ENCODE results near the gene CFHR2.
"Not testable (repeated sequence)": the region's sequence is repeated elsewhere in the genome, so short reads cannot be mapped to it uniquely, and the experiment has no call there.

CFHR2 gene

GRCh38 chr1:196960854-196961253 lies 17.3 kb downstream of the CFHR2 start:
- H3K36me3 ChIP-seq (ENCODE audit: control insufficient read depth, insufficient read depth, low read length), result no peaks in the 10 kb centered on the region
- H3K4me1 ChIP-seq (ENCODE audit: control insufficient read depth, insufficient read depth, low read length), result no peaks in the 10 kb centered on the region
- H3K27ac ChIP-seq (ENCODE audit: low read depth, low read length), result no peak overlapping the region
- H3K27me3 ChIP-seq (ENCODE audit: control insufficient read depth, insufficient read depth, low read length), result no peaks in the 10 kb centered on the region
- no peak overlapping the region for H3K9ac ChIP-seq (ENCODE audit: low read length)
- no peak overlapping the region for H3K4me3 ChIP-seq (ENCODE audit: low read length)

- H3K27me3 ChIP-seq (ENCODE audit: control insufficient read depth, insufficient read depth, low read length), result no peaks in the 10 kb centered on the region
- H3K4me3 ChIP-seq (ENCODE audit: low read length), result no peak overlapping the region
- no peaks in the 10 kb centered on the region for H3K4me1 ChIP-seq (ENCODE audit: control insufficient read depth, insufficient read depth, low read length)
- no peaks in the 10 kb centered on the region for H3K36me3 ChIP-seq (ENCODE audit: control insufficient read depth, insufficient read depth, low read length)
- no peak overlapping the region for H3K9ac ChIP-seq (ENCODE audit: low read length)
- H3K27ac ChIP-seq (ENCODE audit: low read depth, low read length), result no peak overlapping the region
Measured at GRCh38 chr1:196970182-196970581, 26.6 kb downstream of the CFHR2 start.

GRCh38 chr1:196976278-196976677 lies 32.7 kb downstream of the CFHR2 start:
- Histone ChIP-seq H3K36me3 (ENCODE audit: control insufficient read depth, insufficient read depth, low read length) (no peaks in the 10 kb centered on the region), H3K27ac (ENCODE audit: low read depth, low read length) (no peak overlapping the region), H3K4me3 (ENCODE audit: low read length) (no peak overlapping the region), H3K27me3 (ENCODE audit: control insufficient read depth, insufficient read depth, low read length) (no peaks in the 10 kb centered on the region), H3K4me1 (ENCODE audit: control insufficient read depth, insufficient read depth, low read length) (no peaks in the 10 kb centered on the region), H3K9ac (ENCODE audit: low read length) (no peak overlapping the region)

- H3K36me3 ChIP-seq (ENCODE audit: control insufficient read depth, insufficient read depth, low read length), result no peaks in the 10 kb centered on the region
- H3K4me3 ChIP-seq (ENCODE audit: low read length), result no peak within 1 kb of the TSS
- H3K4me1 ChIP-seq (ENCODE audit: control insufficient read depth, insufficient read depth, low read length), result no peaks in the 10 kb centered on the region
- H3K27me3 ChIP-seq (ENCODE audit: control insufficient read depth, insufficient read depth, low read length), result no peaks in the 10 kb centered on the region
- H3K9ac ChIP-seq (ENCODE audit: low read length), result no peak within 1 kb of the TSS
- no peak within 1 kb of the TSS for H3K27ac ChIP-seq (ENCODE audit: low read depth, low read length)
Measured at GRCh38 chr1:196977278-196977677, 33.7 kb downstream of the CFHR2 start, which contains the start of gene CFHR5. CFHR5 (plus strand) TSS chr1:196977556; CDS start chr1:196977665, 109 bp downstream.

- Histone ChIP-seq H3K9ac (ENCODE audit: low read length) (no peak overlapping the region), H3K27me3 (ENCODE audit: control insufficient read depth, insufficient read depth, low read length) (no peaks in the 10 kb centered on the region), H3K4me3 (ENCODE audit: low read length) (no peak overlapping the region), H3K36me3 (ENCODE audit: control insufficient read depth, insufficient read depth, low read length) (no peaks in the 10 kb centered on the region), H3K27ac (ENCODE audit: low read depth, low read length) (no peak overlapping the region), H3K4me1 (ENCODE audit: control insufficient read depth, insufficient read depth, low read length) (no peaks in the 10 kb centered on the region)
Measured at GRCh38 chr1:196980859-196981258, 37.3 kb downstream of the CFHR2 start.

- not testable (repeated sequence) for H3K27ac ChIP-seq (ENCODE audit: low read depth, low read length); H3K36me3 ChIP-seq (ENCODE audit: control insufficient read depth, insufficient read depth, low read length); H3K4me3 ChIP-seq (ENCODE audit: low read length); H3K4me1 ChIP-seq (ENCODE audit: control insufficient read depth, insufficient read depth, low read length); H3K27me3 ChIP-seq (ENCODE audit: control insufficient read depth, insufficient read depth, low read length); H3K9ac ChIP-seq (ENCODE audit: low read length)
Measured at GRCh38 chr1:196982247-196982646, 38.7 kb downstream of the CFHR2 start.

- not testable (repeated sequence) for H3K27me3 ChIP-seq (ENCODE audit: control insufficient read depth, insufficient read depth, low read length); H3K4me3 ChIP-seq (ENCODE audit: low read length); H3K27ac ChIP-seq (ENCODE audit: low read depth, low read length); H3K4me1 ChIP-seq (ENCODE audit: control insufficient read depth, insufficient read depth, low read length); H3K9ac ChIP-seq (ENCODE audit: low read length); H3K36me3 ChIP-seq (ENCODE audit: control insufficient read depth, insufficient read depth, low read length)
Measured at GRCh38 chr1:196991919-196992651, 48.5 kb downstream of the CFHR2 start.

- Histone ChIP-seq H3K4me3 (ENCODE audit: low read length) (no peak overlapping the region), H3K36me3 (ENCODE audit: control insufficient read depth, insufficient read depth, low read length) (no peaks in the 10 kb centered on the region), H3K4me1 (ENCODE audit: control insufficient read depth, insufficient read depth, low read length) (no peaks in the 10 kb centered on the region), H3K27me3 (ENCODE audit: control insufficient read depth, insufficient read depth, low read length) (no peaks in the 10 kb centered on the region), H3K27ac (ENCODE audit: low read depth, low read length) (no peak overlapping the region), H3K9ac (ENCODE audit: low read length) (no peak overlapping the region)
Measured at GRCh38 chr1:196993916-196994315, 50.4 kb downstream of the CFHR2 start.

- Histone ChIP-seq H3K4me1 (ENCODE audit: control insufficient read depth, insufficient read depth, low read length) (no peaks in the 10 kb centered on the region), H3K27me3 (ENCODE audit: control insufficient read depth, insufficient read depth, low read length) (no peaks in the 10 kb centered on the region), H3K27ac (ENCODE audit: low read depth, low read length) (no peak overlapping the region), H3K9ac (ENCODE audit: low read length) (no peak overlapping the region), H3K36me3 (ENCODE audit: control insufficient read depth, insufficient read depth, low read length) (no peaks in the 10 kb centered on the region), H3K4me3 (ENCODE audit: low read length) (no peak overlapping the region)
Measured at GRCh38 chr1:196997423-196997822, 53.9 kb downstream of the CFHR2 start.

- H3K4me3 ChIP-seq (ENCODE audit: low read length), result no peak overlapping the region
- H3K4me1 ChIP-seq (ENCODE audit: control insufficient read depth, insufficient read depth, low read length), result no peaks in the 10 kb centered on the region
- H3K27ac ChIP-seq (ENCODE audit: low read depth, low read length), result no peak overlapping the region
- no peak overlapping the region for H3K9ac ChIP-seq (ENCODE audit: low read length)
- no peaks in the 10 kb centered on the region for H3K27me3 ChIP-seq (ENCODE audit: control insufficient read depth, insufficient read depth, low read length)
- no peaks in the 10 kb centered on the region for H3K36me3 ChIP-seq (ENCODE audit: control insufficient read depth, insufficient read depth, low read length)
Measured at GRCh38 chr1:197001828-197002227, 58.3 kb downstream of the CFHR2 start.

GRCh38 chr1:197003132-197003531 lies 59.6 kb downstream of the CFHR2 start:
- no peak overlapping the region for H3K4me3 ChIP-seq (ENCODE audit: low read length)
- H3K36me3 ChIP-seq (ENCODE audit: control insufficient read depth, insufficient read depth, low read length), result no peaks in the 10 kb centered on the region
- H3K27ac ChIP-seq (ENCODE audit: low read depth, low read length), result no peak overlapping the region
- H3K9ac ChIP-seq (ENCODE audit: low read length), result no peak overlapping the region
- no peaks in the 10 kb centered on the region for H3K27me3 ChIP-seq (ENCODE audit: control insufficient read depth, insufficient read depth, low read length)
- H3K4me1 ChIP-seq (ENCODE audit: control insufficient read depth, insufficient read depth, low read length), result no peaks in the 10 kb centered on the region

- H3K27me3 ChIP-seq (ENCODE audit: control insufficient read depth, insufficient read depth, low read length), result no peaks in the 10 kb centered on the region
- H3K9ac ChIP-seq (ENCODE audit: low read length), result no peak overlapping the region
- no peak overlapping the region for H3K27ac ChIP-seq (ENCODE audit: low read depth, low read length)
- H3K4me3 ChIP-seq (ENCODE audit: low read length), result no peak overlapping the region
- H3K4me1 ChIP-seq (ENCODE audit: control insufficient read depth, insufficient read depth, low read length), result no peaks in the 10 kb centered on the region
- no peaks in the 10 kb centered on the region for H3K36me3 ChIP-seq (ENCODE audit: control insufficient read depth, insufficient read depth, low read length)
Measured at GRCh38 chr1:197008861-197009260, 65.3 kb downstream of the CFHR2 start.

All from rectal smooth muscle tissue (tissue), 1 donor.